ENCODE data around the gene IQGAP3. TPM values are rescaled to one million over a fixed set of nuclear protein-coding genes. Genes with fewer than 3 reads are reported as not detected.

IQGAP3 gene
- total RNA-seq, 6 donors from 2014 or later, result under 0.01 to 16.0 (median 2.2) TPM

DNA sequence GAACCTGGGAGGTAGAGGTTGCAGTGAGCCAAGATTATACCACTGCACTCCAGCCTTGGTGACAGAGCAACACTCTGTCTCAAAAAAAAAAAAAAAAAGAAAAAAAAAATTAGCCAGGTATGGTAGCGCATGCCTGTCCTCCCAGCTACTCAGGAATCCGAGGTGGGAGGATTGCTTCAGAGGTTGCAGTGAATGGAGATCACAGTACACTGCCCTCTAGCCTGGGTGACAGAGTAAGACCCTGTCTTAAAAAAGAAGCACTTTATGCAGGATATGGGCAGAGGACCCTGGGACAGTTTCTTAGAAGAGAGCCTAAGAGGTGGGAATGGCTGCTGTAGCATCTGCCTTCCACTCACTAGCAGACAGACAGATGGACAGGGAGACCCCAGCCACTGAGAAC, 23.0 kb downstream of the IQGAP3 start:
- DNase-seq (no peak), ATAC-seq (ENCODE audit: low FRiP score in 2 of 2) (no peak)
- H3K27me3 ChIP-seq, result no peaks in the 10 kb centered on the region
- H3K36me3 ChIP-seq, result no peaks in the 10 kb centered on the region
- 67 to 72% methylated on average over 2 of the region's 2 CpGs for WGBS, 2 donors
- no peak for TF ChIP-seq POLR2AphosphoS5 (IDR thresholded peaks at IDR 0.05)
- TF ChIP-seq POLR2A (IDR thresholded peaks at IDR 0.05), result no peak
- TF ChIP-seq, protein P1, sequence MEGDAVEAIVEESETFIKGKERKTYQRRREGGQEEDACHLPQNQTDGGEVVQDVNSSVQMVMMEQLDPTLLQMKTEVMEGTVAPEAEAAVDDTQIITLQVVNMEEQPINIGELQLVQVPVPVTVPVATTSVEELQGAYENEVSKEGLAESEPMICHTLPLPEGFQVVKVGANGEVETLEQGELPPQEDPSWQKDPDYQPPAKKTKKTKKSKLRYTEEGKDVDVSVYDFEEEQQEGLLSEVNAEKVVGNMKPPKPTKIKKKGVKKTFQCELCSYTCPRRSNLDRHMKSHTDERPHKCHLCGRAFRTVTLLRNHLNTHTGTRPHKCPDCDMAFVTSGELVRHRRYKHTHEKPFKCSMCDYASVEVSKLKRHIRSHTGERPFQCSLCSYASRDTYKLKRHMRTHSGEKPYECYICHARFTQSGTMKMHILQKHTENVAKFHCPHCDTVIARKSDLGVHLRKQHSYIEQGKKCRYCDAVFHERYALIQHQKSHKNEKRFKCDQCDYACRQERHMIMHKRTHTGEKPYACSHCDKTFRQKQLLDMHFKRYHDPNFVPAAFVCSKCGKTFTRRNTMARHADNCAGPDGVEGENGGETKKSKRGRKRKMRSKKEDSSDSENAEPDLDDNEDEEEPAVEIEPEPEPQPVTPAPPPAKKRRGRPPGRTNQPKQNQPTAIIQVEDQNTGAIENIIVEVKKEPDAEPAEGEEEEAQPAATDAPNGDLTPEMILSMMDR (IDR thresholded peaks at IDR 0.05), result no peak
- TF ChIP-seq EP300 (IDR thresholded peaks at IDR 0.05), result no peak
- H3K27ac ChIP-seq, result no peak overlapping the region
- no peak overlapping the region for H3K4me3 ChIP-seq
- H3K4me1 ChIP-seq, result no peaks in the 10 kb centered on the region
- no peaks in the 10 kb centered on the region for H3K9me3 ChIP-seq

DNA sequence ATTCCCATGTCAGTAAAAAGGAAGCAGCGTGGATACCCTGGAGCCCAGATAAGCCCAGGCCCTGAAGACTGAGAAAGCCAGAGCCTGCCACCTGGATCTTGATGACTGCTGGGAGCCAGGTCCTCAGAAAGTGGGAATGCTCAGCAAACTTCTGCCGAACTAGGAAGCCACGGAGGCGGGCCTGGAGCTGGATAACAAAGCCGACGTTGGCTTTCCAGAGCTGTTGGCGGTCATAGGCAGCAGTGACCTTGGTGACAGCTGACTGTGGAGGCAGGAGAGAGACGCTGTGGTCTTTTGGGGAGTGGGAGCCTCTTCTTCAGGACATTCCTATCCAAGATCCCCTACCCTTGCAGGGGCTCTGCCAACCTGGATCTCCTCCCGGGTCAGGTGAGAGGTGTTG, 24.4 kb downstream of the IQGAP3 start:
- Histone ChIP-seq H3K36me3 (no peaks in the 10 kb centered on the region), H3K4me1 (no peaks in the 10 kb centered on the region), H3K9me3 (no peaks in the 10 kb centered on the region), H3K27ac (no peak overlapping the region), H3K4me3 (no peak overlapping the region), H3K27me3 (no peaks in the 10 kb centered on the region)
- ATAC-seq (ENCODE audit: low FRiP score in 2 of 2) (no peak), DNase-seq (no peak)
- TF ChIP-seq POLR2A (IDR thresholded peaks at IDR 0.05), result no peak
- TF ChIP-seq, protein P1 (IDR thresholded peaks at IDR 0.05), result no peak
- no peak for TF ChIP-seq POLR2AphosphoS5 (IDR thresholded peaks at IDR 0.05)
- TF ChIP-seq EP300 (IDR thresholded peaks at IDR 0.05), result no peak
- WGBS, 2 donors, result 89 to 98% methylated on average over 7 to 9 of the region's 9 CpGs

DNA sequence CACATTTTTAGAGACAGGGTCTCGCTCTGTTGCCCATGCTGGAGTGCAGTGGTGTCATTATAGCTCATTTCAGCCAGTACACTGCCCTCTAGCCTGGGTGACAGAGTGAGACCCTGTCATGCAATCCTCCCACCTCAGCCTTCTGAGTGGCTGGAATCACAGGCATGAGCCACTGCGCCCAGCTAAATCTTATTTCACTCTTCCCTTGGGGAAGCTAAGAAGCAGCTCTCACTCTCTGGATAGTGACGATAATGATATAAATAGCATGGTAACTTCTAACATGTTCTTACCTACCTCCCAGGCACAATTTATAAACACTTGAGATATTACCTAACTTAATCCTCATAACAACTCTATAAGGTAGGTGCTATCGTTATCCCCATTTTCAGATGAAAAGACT, 24.9 kb downstream of the IQGAP3 start:
- Histone ChIP-seq H3K4me1 (no peaks in the 10 kb centered on the region), H3K9me3 (no peaks in the 10 kb centered on the region), H3K27me3 (no peaks in the 10 kb centered on the region), H3K27ac (no peak overlapping the region), H3K4me3 (no peak overlapping the region), H3K36me3 (no peaks in the 10 kb centered on the region)
- ATAC-seq (ENCODE audit: low FRiP score in 2 of 2), result no peak
- no peak for DNase-seq
- 95 to 97% methylated on average over 4 of the region's 4 CpGs for WGBS, 2 donors
- TF ChIP-seq POLR2AphosphoS5 (IDR thresholded peaks at IDR 0.05) (no peak), POLR2A (IDR thresholded peaks at IDR 0.05) (no peak), EP300 (IDR thresholded peaks at IDR 0.05) (no peak)
- TF ChIP-seq, protein P1 (IDR thresholded peaks at IDR 0.05), result no peak

DNA sequence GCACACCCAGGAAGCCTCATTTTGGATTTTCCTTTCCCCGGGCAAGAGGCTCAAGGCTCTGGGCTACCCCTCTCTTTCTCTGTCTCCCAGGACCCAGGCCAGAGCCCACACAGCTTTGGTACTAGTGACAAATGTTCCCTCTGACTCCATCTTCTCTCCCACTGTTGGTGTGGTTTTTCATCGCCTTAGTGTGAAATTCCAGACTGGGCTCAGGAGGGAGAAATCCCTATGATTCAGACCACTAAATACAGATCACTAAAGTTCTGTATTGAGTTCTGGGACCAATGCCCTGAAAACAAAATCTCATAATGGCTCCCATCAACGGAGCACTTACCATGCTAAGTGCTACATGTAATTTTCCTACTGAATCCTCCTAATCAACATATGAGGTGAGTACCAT, 26.1 kb downstream of the IQGAP3 start:
- DNase-seq (no peak), ATAC-seq (ENCODE audit: low FRiP score in 2 of 2) (no peak)
- TF ChIP-seq EP300 (IDR thresholded peaks at IDR 0.05) (no peak), POLR2A (IDR thresholded peaks at IDR 0.05) (no peak), POLR2AphosphoS5 (IDR thresholded peaks at IDR 0.05) (no peak)
- TF ChIP-seq, protein P1 (IDR thresholded peaks at IDR 0.05), result no peak
- Histone ChIP-seq H3K4me1 (no peaks in the 10 kb centered on the region), H3K27ac (no peak overlapping the region), H3K36me3 (no peaks in the 10 kb centered on the region), H3K27me3 (no peaks in the 10 kb centered on the region), H3K9me3 (no peaks in the 10 kb centered on the region), H3K4me3 (no peak overlapping the region)
- 93 to 98% methylated on average over 3 of the region's 3 CpGs for WGBS, 2 donors

DNA sequence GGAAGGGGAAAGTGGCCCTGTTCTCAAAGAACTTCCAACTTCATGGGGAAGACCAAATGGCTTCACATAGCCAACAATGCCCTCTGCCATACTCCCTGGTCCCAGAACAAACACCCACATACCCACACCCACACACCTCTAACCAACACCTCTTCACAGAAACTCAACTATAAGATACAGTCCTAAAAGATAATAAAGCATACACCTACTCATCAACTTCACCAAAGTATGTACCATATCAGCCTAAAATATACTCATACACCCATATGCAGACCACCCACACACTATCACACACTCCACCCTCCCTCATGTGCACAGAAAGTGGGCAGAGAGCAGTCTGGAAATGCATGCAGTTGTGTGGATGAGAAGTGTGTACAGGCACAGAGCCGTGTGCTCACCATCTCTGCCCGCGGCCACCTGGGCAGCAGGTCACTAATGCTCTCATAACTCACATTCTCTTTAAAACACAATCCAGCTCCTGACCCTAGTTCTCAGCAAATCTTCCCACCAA, 27.7 kb downstream of the IQGAP3 start:
- H3K4me1 ChIP-seq, result peaks cover 0 to 4% (median 0%) of the 10 kb centered on the region in 4 donors
- WGBS, 2 donors, result 92 to 96% methylated on average over 3 of the region's 3 CpGs
- DNase-seq, result no peak

More for the DNA sequence above, 27.7 kb downstream of the IQGAP3 start:
- Histone ChIP-seq H3K4me3 (no peak overlapping the region), H3K36me3 (no peaks in the 10 kb centered on the region), H3K9me3 (no peaks in the 10 kb centered on the region), H3K27ac (no peak overlapping the region), H3K27me3 (no peaks in the 10 kb centered on the region)
- ATAC-seq (ENCODE audit: low FRiP score in 2 of 2), result no peak
- TF ChIP-seq EP300 (IDR thresholded peaks at IDR 0.05), result no peak
- TF ChIP-seq, protein P1 (IDR thresholded peaks at IDR 0.05), result no peak
- TF ChIP-seq POLR2AphosphoS5 (IDR thresholded peaks at IDR 0.05), result no peak
- no peak for TF ChIP-seq POLR2A (IDR thresholded peaks at IDR 0.05)
